Stimulated activated naive CD8-positive, alpha-beta T cell treated with anti-CD3 and anti-CD28 coated beads, Interleukin-15, amount 100 ng/mL, for 72 hours (primary cell): ENCODE results near the gene LINC01488.

Source experiments
- ATAC-seq: fragments of 150-1000 bp; cut with Tn5 transposase; 2 replicates; pipeline ENCODE4 v1.10.0; 2021; ENCODE audit warnings: mild to moderate bottlenecking, moderate library complexity
- DNase-seq, 2 donors: peaks; one replicate each; pipeline ENCODE4 v3.0.0; 2021 to 2022
- H3K27ac Mint-ChIP-seq, 2 donors: one replicate each; pipeline ENCODE4 v1.8.0; 2022; ENCODE audit warnings: mild to moderate bottlenecking in 2 of 2, mixed read lengths in 2 of 2, moderate library complexity in 2 of 2
- H3K27me3 Mint-ChIP-seq: one replicate; pipeline ENCODE4 v1.8.0; 2022; ENCODE audit warnings: mixed read lengths
- H3K4me1 Mint-ChIP-seq: one replicate; pipeline ENCODE4 v1.8.0; 2022; ENCODE audit warnings: mild to moderate bottlenecking, mixed read lengths
- H3K4me3 Mint-ChIP-seq, 2 donors: one replicate each; pipeline ENCODE4 v1.8.0; 2022; ENCODE audit warnings: mild to moderate bottlenecking in 2 of 2, mixed read lengths in 2 of 2, moderate library complexity in 1 of 2
- H3K9me3 Mint-ChIP-seq, 2 donors: one replicate each; pipeline ENCODE4 v1.8.0; 2022; ENCODE audit warnings: mixed read lengths in 2 of 2

The LINC01488 gene

DNA sequence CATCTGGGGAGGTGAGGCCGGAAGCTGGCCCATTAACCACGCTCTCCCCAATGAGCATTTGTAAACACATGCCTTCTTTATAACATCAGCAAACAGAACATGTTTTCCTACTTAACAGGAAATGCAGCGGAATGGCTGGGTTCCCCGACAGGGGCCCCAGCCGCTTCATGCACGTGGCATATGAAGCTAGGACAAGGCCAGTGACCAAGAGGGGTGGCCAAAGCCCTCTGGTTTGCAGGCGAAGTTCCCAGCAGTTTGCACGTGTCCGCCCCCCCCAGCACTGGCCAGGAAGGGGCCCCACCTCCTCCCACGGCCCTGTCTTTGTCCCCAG lies 38.7 kb upstream of the LINC01488 start:
- Mint-ChIP-seq H3K27me3 (peaks cover 61% of the 10 kb centered on the region), H3K9me3 (no peaks in the 10 kb centered on the region), H3K4me3 (peak overlapping the region; percentile 68 to 75), H3K4me1 (peaks cover 27% of the 10 kb centered on the region), H3K27ac (no peak overlapping the region)
- no peak for ATAC-seq
- DNase-seq, result no peak

DNA sequence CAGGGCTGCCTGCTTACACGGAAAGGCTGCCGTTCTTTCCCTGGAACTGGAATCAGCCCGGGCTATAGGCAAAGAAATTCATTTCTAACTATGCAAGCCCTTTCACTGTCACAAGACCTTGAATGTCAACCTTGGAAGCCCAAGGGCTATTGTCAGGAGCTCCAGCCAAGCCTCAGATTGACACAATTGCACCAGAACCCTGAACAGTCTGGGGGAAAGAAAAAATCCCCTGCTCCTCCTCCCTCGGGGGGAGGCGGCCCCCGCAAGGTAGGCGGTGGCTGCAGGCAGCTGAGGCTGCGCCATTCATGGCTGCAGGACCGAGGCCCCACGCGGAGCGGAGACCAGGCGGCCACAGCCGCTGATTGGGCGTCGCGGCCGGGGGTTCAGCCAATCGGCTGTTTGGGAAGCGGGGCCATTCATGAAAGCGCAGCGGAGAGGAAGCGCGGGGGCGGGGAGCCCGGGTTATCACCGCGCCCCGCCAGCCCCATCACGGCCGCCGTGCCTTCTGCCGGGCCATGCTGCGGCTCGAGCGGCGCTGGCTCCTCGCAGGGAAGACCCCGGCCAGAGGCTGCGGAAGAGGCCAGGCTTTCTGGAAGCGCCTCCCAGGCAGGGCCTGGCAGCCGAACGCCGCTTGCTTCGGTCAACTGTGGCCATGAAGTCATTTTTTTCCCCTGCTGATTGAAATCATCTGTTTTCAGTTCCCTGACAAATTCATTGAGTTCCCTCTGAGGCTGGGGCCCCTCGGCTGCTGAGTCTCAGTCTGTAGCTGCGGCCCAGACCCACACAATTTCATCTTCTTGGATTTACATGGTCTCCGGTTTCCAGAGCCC lies 38.1 kb upstream of the LINC01488 start:
- DNase-seq, result peak; percentile 81 to 82
- peak; percentile 91 for ATAC-seq
- Mint-ChIP-seq H3K4me3 (peak overlapping the region; percentile 68 to 75), H3K4me1 (peaks cover 27% of the 10 kb centered on the region), H3K9me3 (no peaks in the 10 kb centered on the region), H3K27ac (peak overlapping the region in 1 of 2 donors; percentile 19), H3K27me3 (peaks cover 67% of the 10 kb centered on the region)

DNA sequence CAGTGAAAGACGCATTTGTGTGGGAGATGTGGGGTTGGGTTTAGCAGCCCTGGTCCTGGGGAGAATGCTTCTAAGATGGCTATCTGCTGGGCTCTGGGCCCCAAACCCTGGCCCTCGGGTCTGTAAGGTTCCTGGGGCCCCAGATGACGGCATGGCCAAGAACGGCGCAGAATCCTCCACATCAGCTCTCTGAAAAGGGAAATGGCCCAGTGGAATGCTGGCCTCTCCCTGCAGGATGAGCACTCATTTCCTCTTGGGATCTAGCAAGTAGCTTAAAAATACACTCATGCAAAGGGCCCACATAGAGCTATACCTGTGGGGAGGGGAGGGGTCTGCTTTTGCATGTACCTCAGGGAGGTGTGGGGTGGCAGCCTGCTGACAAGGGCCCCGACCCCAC lies 37.5 kb upstream of the LINC01488 start:
- Mint-ChIP-seq H3K9me3 (no peaks in the 10 kb centered on the region), H3K27ac (no peak overlapping the region), H3K4me3 (peak overlapping the region; percentile 68 to 75), H3K27me3 (peaks cover 67% of the 10 kb centered on the region), H3K4me1 (peaks cover 27% of the 10 kb centered on the region)
- DNase-seq (no peak), ATAC-seq (no peak)

DNA sequence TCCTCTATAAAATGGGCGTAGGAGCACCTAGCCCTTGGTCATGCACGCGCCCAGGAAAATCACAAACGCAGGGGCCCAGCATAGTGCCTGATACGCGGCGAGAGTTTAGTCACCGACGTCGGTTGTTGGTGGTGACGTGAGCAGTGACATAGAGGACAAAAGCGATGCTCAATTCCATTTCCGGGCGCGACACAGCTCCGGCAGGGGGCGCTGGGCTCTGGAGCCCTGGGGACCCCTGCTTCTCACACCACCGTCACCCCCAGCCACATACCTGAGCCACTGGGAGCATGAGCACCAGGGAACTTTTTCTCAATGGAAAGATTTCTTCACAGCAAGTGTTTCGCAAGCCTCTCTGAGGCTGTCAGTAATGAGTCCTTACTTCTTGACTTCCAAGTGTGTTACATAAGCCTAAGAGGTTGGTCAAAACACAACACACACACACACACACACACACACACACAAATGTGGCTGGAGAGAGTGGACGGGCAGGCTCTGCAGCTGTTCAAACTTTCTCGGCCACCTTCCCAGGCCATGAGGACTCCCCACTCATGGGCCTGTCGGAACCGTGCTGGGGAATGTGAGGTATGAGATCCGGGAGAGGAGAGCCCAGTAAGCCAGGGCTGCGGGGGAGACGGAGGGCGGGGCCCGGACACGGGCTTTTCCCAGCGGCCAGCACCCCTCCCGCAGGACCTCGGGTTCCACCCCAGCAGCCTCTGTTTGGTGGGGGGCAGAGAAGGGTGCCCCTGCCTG lies 36.9 kb upstream of the LINC01488 start:
- DNase-seq, result no peak
- Mint-ChIP-seq H3K27ac (no peak overlapping the region), H3K4me1 (peaks cover 27% of the 10 kb centered on the region), H3K4me3 (peak overlapping the region in 1 of 2 donors; percentile 75), H3K27me3 (peaks cover 64% of the 10 kb centered on the region), H3K9me3 (no peaks in the 10 kb centered on the region)
- no peak for ATAC-seq

GRCh38 chr11:69445131-69445470 lies 36.4 kb upstream of the LINC01488 start:
- Mint-ChIP-seq H3K4me3 (no peak overlapping the region), H3K27me3 (peaks cover 64% of the 10 kb centered on the region), H3K9me3 (no peaks in the 10 kb centered on the region)

DNA sequence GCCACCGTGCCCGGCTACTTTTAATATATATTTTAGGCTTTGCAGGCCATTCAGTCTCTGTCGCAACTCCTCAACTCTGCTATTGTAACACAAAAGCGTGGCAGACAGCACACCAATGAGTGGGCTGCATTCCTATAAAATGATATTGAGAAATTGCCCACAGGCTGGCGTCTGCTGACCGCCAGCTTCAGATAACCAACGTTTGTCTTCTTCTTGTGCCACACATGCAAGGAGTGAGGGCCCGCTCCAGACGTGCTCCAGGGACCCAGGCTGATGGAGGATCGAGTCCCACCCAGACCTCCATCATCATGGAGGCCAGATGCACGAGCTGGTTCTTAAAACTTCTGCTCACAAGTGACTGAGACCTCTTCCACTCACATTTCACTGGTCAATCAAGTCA lies 35.4 kb upstream of the LINC01488 start:
- no peak for ATAC-seq
- Mint-ChIP-seq H3K4me1 (peaks cover 27% of the 10 kb centered on the region), H3K27me3 (peaks cover 71% of the 10 kb centered on the region), H3K27ac (no peak overlapping the region), H3K4me3 (no peak overlapping the region), H3K9me3 (no peaks in the 10 kb centered on the region)
- DNase-seq, result no peak

More at GRCh38 chr11:69445131-69445470, 36.4 kb upstream of the LINC01488 start:
- peaks cover 27% of the 10 kb centered on the region for H3K4me1 Mint-ChIP-seq
- ATAC-seq, result no peak
- DNase-seq, result no peak
- H3K27ac Mint-ChIP-seq, result no peak overlapping the region

DNA sequence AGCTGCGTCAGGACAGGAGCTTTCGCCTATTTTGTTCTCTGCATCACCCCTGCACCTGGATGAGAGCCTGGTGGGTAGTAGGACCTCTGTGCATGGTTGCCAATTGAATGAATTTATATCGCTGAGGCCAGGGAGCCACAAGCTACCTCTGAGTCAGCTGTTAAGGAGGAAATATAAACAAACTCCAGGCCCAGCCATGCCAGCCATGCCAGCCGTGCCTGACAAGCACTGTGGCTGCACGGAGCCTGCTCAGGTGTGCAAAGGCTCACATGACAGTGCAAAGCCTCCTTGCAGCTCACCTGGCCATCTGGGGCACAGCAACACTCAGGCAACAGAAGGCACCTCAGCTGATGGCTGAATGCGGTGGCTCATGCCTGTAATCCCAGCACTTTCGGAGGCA lies 33.7 kb upstream of the LINC01488 start:
- peaks cover 76% of the 10 kb centered on the region for H3K27me3 Mint-ChIP-seq
- peaks cover 19% of the 10 kb centered on the region for H3K4me1 Mint-ChIP-seq
- no peak overlapping the region for H3K4me3 Mint-ChIP-seq
- DNase-seq (no peak), ATAC-seq (no peak)
- H3K9me3 Mint-ChIP-seq, result no peaks in the 10 kb centered on the region
- H3K27ac Mint-ChIP-seq, result no peak overlapping the region

GRCh38 chr11:69448471-69449284 lies 32.8 kb upstream of the LINC01488 start:
- no peak overlapping the region for H3K4me3 Mint-ChIP-seq
- no peak for DNase-seq
- H3K9me3 Mint-ChIP-seq, result no peaks in the 10 kb centered on the region
- peaks cover 11% of the 10 kb centered on the region for H3K4me1 Mint-ChIP-seq
- H3K27ac Mint-ChIP-seq, result no peak overlapping the region
- ATAC-seq, result no peak
- H3K27me3 Mint-ChIP-seq, result peaks cover 76% of the 10 kb centered on the region

- H3K27me3 Mint-ChIP-seq, result peaks cover 68% of the 10 kb centered on the region
- H3K4me3 Mint-ChIP-seq, result no peak overlapping the region
Observed at GRCh38 chr11:69449320-69450063, 32.0 kb upstream of the LINC01488 start.

DNA sequence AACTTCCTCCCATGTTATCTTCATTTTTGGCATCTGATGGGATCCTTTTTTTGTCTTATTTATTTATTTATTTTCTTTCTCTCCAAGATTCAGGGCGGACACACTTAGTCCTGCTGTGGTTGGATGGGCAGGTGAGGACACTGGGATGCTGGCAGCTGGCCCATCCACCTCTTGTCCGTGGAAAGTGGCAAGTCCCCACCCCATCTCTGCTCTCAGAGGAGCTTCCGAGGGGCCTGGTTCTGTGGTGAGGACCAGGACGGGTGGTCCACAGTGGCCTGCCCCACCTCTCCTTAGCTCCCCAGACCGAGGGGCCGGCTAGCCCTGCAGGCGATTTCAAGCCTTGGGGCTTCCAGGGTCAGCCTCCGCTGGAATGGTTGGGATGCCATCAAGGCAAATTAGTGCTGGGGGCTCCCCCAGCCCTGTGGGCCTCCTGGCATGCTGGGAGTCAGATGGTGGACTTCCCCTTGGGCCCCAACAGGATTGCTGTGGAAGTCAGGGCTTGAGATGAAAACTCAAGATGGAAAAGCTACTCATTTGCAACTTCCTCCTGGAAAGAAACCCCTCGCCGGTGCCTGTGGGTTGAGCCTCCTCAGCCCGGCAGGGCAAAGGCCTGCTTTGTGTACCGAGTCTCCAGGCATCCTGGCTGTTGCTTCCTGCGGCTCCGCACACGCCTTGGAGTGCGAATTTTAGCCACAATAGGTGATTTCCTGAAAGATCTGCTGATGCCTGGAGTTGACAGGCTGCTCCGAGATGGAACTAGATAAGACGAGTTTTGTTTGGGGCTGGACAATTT lies 31.2 kb upstream of the LINC01488 start:
- DNase-seq, result no peak
- no peak for ATAC-seq
- no peak overlapping the region for H3K27ac Mint-ChIP-seq
- no peaks in the 10 kb centered on the region for H3K9me3 Mint-ChIP-seq
- no peaks in the 10 kb centered on the region for H3K4me1 Mint-ChIP-seq
- peaks cover 60% of the 10 kb centered on the region for H3K27me3 Mint-ChIP-seq
- H3K4me3 Mint-ChIP-seq, result no peak overlapping the region

More at GRCh38 chr11:69449320-69450063, 32.0 kb upstream of the LINC01488 start:
- no peak for ATAC-seq
- no peaks in the 10 kb centered on the region for H3K9me3 Mint-ChIP-seq
- no peak overlapping the region for H3K27ac Mint-ChIP-seq
- DNase-seq, result no peak
- peaks cover 3% of the 10 kb centered on the region for H3K4me1 Mint-ChIP-seq

DNA sequence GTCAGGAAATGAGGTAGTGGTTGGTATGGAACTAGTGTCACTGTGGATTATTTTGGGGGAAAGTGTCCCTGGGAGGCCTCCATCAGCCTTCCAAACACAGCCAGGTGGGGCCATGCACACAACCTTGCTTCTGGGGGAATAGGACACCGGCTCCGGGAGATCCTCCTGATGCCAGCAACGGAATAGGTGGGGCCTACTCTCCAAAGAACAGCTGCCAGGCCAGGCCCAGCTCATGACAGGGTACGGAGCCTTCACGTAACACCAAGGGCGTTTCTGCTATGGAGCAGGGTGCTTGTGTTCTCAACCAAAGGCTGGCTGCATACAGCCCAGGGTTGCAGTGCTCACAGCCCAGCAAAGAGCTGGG lies 30.6 kb upstream of the LINC01488 start:
- no peak for DNase-seq
- no peaks in the 10 kb centered on the region for H3K9me3 Mint-ChIP-seq
- peaks cover 58% of the 10 kb centered on the region for H3K27me3 Mint-ChIP-seq

GRCh38 chr11:69451289-69451688 lies 30.2 kb upstream of the LINC01488 start:
- Mint-ChIP-seq H3K9me3 (peaks cover 0 to 1% of the 10 kb centered on the region in 2 donors), H3K27me3 (peaks cover 54% of the 10 kb centered on the region), H3K4me1 (no peaks in the 10 kb centered on the region), H3K4me3 (no peak overlapping the region), H3K27ac (no peak overlapping the region)
- DNase-seq (no peak), ATAC-seq (no peak)

More for the DNA sequence above, 30.6 kb upstream of the LINC01488 start:
- ATAC-seq, result no peak
- H3K27ac Mint-ChIP-seq, result no peak overlapping the region
- no peak overlapping the region for H3K4me3 Mint-ChIP-seq
- no peaks in the 10 kb centered on the region for H3K4me1 Mint-ChIP-seq

- peaks cover 43% of the 10 kb centered on the region for H3K27me3 Mint-ChIP-seq
Observed at GRCh38 chr11:69452206-69452987, 29.1 kb upstream of the LINC01488 start.

GRCh38 chr11:69453151-69453550 lies 28.3 kb upstream of the LINC01488 start:
- peaks cover 11 to 19% of the 10 kb centered on the region in 2 donors for H3K9me3 Mint-ChIP-seq
- ATAC-seq, result no peak
- H3K27me3 Mint-ChIP-seq, result peaks cover 36% of the 10 kb centered on the region
- no peak overlapping the region for H3K27ac Mint-ChIP-seq
- H3K4me1 Mint-ChIP-seq, result no peaks in the 10 kb centered on the region
- DNase-seq, result no peak
- no peak overlapping the region for H3K4me3 Mint-ChIP-seq

More at GRCh38 chr11:69452206-69452987, 29.1 kb upstream of the LINC01488 start:
- ATAC-seq, result no peak
- Mint-ChIP-seq H3K9me3 (peaks cover 4 to 12% of the 10 kb centered on the region in 2 donors), H3K4me1 (no peaks in the 10 kb centered on the region), H3K27ac (no peak overlapping the region), H3K4me3 (no peak overlapping the region)
- DNase-seq, result no peak
